Forelimb muscle (tissue), 1 donor: ENCODE data around the gene DLL4. TPM values are rescaled to one million over a fixed set of nuclear protein-coding genes. Genes with fewer than 3 reads are reported as not detected.
A peak's percentile ranks its signal among the peaks of the same experiment; 100 is the strongest.

Experiments
- DNase-seq: peaks from one replicate; pipeline ENCODE4 v3.0.0-alpha.2; 2013; ENCODE audit warnings: low read depth
- polyA plus RNA-seq: library from polyadenylated mRNA; unstranded; fragments of 120-200 nt; gene quantifications from one replicate; pipeline ENCODE4 v1.2.1, GENCODE V29; 2013; ENCODE audit not compliant: insufficient read length

The DLL4 gene
- polyA plus RNA-seq, result 14.1 TPM

GRCh38 chr15:40928821-40929659 is at the start of gene DLL4:
Gene DLL4 (plus strand): TSS chr15:40929340. CDS start chr15:40929669, 329 bp downstream.
- no peak for DNase-seq

- DNase-seq, result no peak
Measured at GRCh38 chr15:40879609-40880008, 49.5 kb upstream of the DLL4 start.

GRCh38 chr15:40881351-40881750 is 47.8 kb upstream of the DLL4 start:
- DNase-seq, result no peak

DNA sequence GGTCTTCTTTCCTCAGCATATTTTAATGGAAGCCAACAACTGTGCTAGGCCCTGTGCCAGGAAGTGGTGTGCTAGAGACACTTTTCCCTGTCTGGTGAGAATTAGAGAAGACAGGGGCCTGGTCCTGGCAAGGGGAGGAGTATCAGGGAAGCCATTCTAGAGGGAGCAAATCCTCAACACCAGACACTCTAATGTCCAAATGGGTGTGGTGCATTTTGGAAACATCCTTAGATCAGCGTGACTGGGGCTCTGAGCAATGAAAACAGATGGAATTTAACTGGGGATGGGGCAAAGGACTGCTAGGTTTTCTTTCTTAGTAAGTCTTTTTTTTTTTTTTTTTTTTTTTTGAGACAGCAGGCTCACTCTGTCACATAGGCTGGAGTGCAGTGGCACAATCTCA is 42.6 kb upstream of the DLL4 start:
- DNase-seq, result no peak

DNA sequence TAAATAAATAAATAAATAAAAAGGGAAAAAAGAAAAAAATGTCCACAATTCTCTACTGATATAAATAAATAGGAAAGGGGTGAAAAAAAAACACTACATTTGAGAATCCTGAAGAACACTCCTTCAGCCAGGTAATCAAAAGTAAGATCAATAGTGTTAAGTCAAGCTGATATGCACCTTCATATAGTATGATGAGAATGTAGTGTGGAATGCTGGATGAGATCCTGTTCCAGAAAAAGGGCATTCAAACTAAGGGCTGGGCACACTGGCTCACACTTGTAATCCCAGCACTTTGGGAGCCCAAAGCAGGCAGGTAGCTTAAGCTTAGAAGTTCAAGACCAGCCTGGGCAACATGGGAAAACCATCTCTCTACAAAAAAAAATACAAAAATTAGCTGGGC is 40.0 kb upstream of the DLL4 start:
- DNase-seq, result no peak

DNA sequence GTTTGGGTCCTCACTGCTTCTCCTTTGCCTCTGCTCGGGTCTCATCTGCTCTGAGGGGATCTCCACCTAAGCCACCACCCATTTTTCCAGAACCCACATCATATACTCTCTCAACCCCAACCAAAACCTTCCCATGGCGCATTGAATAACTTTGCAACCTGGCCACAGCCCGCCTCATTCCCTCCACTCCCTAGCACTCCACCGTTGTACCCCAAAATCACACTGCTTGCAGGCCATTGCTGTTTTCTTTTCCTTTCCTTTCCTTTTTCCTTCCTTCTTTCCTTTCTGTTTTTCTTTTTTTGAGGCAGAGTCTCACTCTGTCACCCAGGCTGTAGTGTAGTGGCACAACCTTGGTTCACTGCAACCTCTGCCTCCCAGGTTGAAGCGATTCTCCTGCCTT is 38.0 kb upstream of the DLL4 start:
- no peak for DNase-seq

- DNase-seq, result no peak
Measured at GRCh38 chr15:40891810-40892446, 37.2 kb upstream of the DLL4 start.

GRCh38 chr15:40892447-40893012 is 36.6 kb upstream of the DLL4 start:
- no peak for DNase-seq

- DNase-seq, result no peak
Measured at GRCh38 chr15:40893019-40893670, 36.0 kb upstream of the DLL4 start.

DNA sequence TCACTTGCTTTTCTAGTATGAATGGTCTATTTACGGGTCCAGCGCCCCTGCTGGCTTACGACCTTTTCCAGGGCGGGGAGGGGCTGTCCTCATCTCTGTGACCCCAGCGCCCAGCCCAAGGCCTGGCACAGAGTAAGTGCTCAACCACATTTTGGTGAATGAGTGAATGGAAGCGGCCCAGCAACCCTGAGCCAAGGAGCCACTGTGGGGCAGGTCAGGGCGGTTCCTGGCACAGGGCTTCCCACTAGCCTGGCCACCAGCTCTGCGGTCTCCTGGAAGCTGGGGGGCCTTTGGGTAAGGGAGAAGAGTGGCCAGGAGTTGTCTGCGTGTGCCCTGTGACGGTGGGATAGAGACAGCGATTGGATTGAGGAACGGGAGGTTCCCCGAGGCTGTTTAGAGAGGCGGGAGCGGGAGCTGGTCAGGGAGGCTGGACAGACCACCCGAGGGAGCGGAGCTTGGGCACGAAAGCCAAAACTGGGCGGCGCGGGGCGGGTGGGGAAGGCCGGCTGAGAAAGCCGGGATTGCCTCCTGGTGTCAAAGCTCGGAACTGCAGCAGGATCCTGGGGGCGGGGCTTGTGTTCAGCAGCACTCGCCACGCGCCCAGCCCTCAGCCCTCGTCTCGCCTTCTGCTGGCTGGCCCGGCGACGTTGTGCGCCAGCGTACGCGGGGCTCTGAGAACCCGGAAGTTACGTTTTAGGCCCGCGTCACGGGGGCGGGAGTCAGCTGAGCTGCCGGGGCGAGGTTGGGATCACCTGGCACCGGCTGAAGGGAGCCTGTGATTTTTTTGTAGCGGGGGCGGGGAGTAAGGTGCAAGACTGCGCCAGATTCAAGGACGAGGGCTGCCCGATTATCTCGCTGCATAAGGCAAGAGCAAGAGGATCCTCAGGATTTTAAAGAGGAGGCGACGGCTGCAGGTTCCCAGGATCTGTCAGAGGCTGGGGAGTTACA is 35.1 kb upstream of the DLL4 start, which contains the start of gene VPS18:
Gene VPS18 (plus strand): TSS at position 718 of the 948 bp plus-strand sequence. CDS start 319 bp downstream, outside the sequence.
- DNase-seq, result peak; percentile 93

- no peak for DNase-seq
Measured at GRCh38 chr15:40894681-40895448, 34.3 kb upstream of the DLL4 start.

- DNase-seq, result no peak
Measured at GRCh38 chr15:40899536-40900207, 29.5 kb upstream of the DLL4 start.

DNA sequence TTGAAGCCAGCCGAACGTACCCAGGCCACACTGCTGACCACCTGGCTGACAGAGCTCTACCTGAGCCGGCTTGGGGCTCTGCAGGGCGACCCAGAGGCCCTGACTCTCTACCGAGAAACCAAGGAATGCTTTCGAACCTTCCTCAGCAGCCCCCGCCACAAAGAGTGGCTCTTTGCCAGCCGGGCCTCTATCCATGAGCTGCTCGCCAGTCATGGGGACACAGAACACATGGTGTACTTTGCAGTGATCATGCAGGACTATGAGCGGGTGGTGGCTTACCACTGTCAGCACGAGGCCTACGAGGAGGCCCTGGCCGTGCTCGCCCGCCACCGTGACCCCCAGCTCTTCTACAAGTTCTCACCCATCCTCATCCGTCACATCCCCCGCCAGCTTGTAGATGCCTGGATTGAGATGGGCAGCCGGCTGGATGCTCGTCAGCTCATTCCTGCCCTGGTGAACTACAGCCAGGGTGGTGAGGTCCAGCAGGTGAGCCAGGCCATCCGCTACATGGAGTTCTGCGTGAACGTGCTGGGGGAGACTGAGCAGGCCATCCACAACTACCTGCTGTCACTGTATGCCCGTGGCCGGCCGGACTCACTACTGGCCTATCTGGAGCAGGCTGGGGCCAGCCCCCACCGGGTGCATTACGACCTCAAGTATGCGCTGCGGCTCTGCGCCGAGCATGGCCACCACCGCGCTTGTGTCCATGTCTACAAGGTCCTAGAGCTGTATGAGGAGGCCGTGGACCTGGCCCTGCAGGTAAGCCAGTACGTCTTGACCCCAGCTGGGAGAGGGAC is 28.7 kb upstream of the DLL4 start:
- no peak for DNase-seq

DNA sequence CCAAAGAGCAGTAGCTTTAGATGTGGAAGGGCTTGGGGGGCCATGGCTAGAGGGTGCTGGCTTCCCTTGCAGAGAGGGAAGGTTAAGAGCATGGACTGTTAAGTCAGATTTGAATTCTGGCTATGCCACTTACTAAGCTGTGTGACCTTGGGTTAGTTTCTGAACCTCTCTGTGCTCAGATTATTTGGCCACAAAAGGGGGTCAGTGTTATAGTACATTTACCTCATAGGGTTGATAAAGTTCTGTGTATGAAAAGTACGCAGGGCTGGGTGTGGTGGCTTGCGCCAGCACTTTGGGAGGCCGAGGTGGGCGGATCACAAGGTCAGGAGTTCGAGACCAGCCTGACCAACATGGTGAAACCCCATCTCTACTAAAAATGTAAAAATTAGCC is 28.1 kb upstream of the DLL4 start:
- DNase-seq, result no peak

DNA sequence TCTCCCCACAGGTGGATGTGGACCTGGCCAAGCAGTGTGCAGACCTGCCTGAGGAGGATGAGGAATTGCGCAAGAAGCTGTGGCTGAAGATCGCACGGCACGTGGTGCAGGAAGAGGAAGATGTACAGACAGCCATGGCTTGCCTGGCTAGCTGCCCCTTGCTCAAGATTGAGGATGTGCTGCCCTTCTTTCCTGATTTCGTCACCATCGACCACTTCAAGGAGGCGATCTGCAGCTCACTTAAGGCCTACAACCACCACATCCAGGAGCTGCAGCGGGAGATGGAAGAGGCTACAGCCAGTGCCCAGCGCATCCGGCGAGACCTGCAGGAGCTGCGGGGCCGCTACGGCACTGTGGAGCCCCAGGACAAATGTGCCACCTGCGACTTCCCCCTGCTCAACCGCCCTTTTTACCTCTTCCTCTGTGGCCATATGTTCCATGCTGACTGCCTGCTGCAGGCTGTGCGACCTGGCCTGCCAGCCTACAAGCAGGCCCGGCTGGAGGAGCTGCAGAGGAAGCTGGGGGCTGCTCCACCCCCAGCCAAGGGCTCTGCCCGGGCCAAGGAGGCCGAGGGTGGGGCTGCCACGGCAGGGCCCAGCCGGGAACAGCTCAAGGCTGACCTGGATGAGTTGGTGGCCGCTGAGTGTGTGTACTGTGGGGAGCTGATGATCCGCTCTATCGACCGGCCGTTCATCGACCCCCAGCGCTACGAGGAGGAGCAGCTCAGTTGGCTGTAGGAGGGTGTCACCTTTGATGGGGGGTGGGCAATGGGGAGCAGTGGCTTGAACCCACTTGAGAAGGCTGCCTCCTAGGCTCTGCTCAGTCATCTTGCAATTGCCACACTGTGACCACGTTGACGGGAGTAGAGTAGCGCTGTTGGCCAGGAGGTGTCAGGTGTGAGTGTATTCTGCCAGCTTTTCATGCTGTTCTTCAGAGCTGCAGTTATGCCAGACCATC is 26.3 kb upstream of the DLL4 start:
- DNase-seq, result no peak

DNA sequence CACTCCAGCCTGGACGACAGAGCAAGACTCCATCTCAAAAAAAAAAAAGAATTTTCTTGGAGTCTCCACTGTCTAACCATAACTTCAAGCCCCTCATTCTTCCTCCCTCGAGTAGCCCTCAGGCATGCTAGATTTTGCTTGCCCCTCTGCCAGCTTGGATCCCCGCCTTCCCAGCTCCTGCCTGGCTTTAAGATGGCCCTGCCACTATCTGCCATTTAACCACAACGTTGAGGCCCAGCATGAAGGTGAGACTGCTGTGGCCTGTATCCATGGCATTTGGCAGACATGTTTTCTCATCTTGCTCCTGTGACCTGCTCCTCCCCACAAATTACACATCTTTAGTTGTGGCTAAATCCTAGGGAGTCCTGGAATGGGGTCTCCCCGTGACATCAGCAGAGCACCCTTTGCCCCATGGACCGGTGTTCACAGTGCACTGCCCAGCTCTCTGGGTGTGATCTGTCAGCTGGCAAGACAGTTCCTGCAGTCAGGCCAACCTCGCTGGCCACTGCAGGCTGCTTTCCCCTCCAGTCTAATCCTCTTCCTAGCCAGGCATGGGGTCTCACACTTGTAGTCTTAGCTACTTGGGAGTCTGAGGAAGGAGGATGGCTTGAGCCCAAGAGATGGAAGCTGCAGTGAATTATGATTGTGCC is 24.5 kb upstream of the DLL4 start:
- DNase-seq, result no peak
